Stimulated activated CD4-positive, alpha-beta T cell treated with anti-CD3 and anti-CD28 coated beads, Interleukin-15, amount 100 ng/mL, for 24 hours (primary cell): ENCODE measurements around the gene TTLL13.
A peak's percentile ranks its signal among the peaks of the same experiment; 100 is the strongest.

Source experiments
- DNase-seq: peaks from one replicate; pipeline ENCODE4 v3.0.0-alpha.2; 2020

Gene TTLL13

GRCh38 chr15:90249203-90249863 is at the start of gene TTLL13:
TTLL13 (plus strand) TSS chr15:90249556; CDS start chr15:90250631, 1,075 bp downstream.
- DNase-seq = peak; percentile 96

- no peak for DNase-seq
Measured at GRCh38 chr15:90200534-90201129, 48.7 kb upstream of the TTLL13 start.

GRCh38 chr15:90201130-90201943 is 48.0 kb upstream of the TTLL13 start, which contains the start of gene SEMA4B:
SEMA4B (plus strand) TSS chr15:90201330; CDS start chr15:90201579, 249 bp downstream.
- DNase-seq = peak; percentile 86

GRCh38 chr15:90201944-90202375 is 47.4 kb upstream of the TTLL13 start:
- DNase-seq = no peak

- DNase-seq = no peak
Measured at GRCh38 chr15:90202929-90203328, 46.4 kb upstream of the TTLL13 start.

- no peak for DNase-seq
Measured at GRCh38 chr15:90203473-90203872, 45.9 kb upstream of the TTLL13 start.

GRCh38 chr15:90203922-90204321 is 45.4 kb upstream of the TTLL13 start:
- no peak for DNase-seq

- DNase-seq = no peak
Measured at GRCh38 chr15:90205050-90205848, 44.1 kb upstream of the TTLL13 start.

- DNase-seq = no peak
Measured at GRCh38 chr15:90205886-90206285, 43.5 kb upstream of the TTLL13 start.

GRCh38 chr15:90207252-90207651 is 42.1 kb upstream of the TTLL13 start:
- no peak for DNase-seq

GRCh38 chr15:90208356-90208755 is 41.0 kb upstream of the TTLL13 start:
- no peak for DNase-seq

- DNase-seq = peak; percentile 42
Measured at GRCh38 chr15:90209591-90209990, 39.8 kb upstream of the TTLL13 start.

GRCh38 chr15:90210593-90210992 is 38.8 kb upstream of the TTLL13 start:
- no peak for DNase-seq

GRCh38 chr15:90211009-90211408 is 38.3 kb upstream of the TTLL13 start:
- DNase-seq = no peak

GRCh38 chr15:90211440-90212143 is 37.8 kb upstream of the TTLL13 start:
- DNase-seq = no peak

GRCh38 chr15:90212221-90213098 is 36.9 kb upstream of the TTLL13 start:
- DNase-seq = no peak

GRCh38 chr15:90213122-90213817 is 36.1 kb upstream of the TTLL13 start:
- no peak for DNase-seq

GRCh38 chr15:90213818-90214204 is 35.5 kb upstream of the TTLL13 start:
- no peak for DNase-seq

GRCh38 chr15:90214553-90215196 is 34.7 kb upstream of the TTLL13 start:
- no peak for DNase-seq
